MG63 (cell line): ENCODE data around the gene GHR. TPM values are rescaled to one million over a fixed set of nuclear protein-coding genes. Genes with fewer than 3 reads are reported as not detected.
A peak's percentile ranks its signal among the peaks of the same experiment; 100 is the strongest.

ENCODE experiments used
- DNase-seq: peaks from one replicate; pipeline ENCODE4 v3.0.0-alpha.2; 2020
- H3K27me3 ChIP-seq: fragments of 250-450 bp; sonication (Bioruptor Pico); 2 replicates; pipeline ENCODE4 v1.5.1; 2020; ENCODE audit warnings: mild to moderate bottlenecking, moderate library complexity
- H3K36me3 ChIP-seq: fragments of 250-450 bp; sonication (Bioruptor Pico); 2 replicates; pipeline ENCODE4 v1.5.1; 2020; ENCODE audit warnings: mild to moderate bottlenecking, moderate library complexity
- H3K4me3 ChIP-seq: fragments of 250-450 bp; sonication (Bioruptor Pico); 2 replicates; pipeline ENCODE4 v1.5.1; 2020; ENCODE audit warnings: mild to moderate bottlenecking, moderate library complexity
- H3K9me3 ChIP-seq: fragments of 250-450 bp; sonication (Bioruptor Pico); 2 replicates; pipeline ENCODE4 v1.5.1; 2020; ENCODE audit warnings: mild to moderate bottlenecking, moderate library complexity
- total RNA-seq: library from RNA; depleted of rRNA; stranded (reverse); fragments of >200 nt; shearing (Covaris generic); gene quantifications from 2 replicates; pipeline ENCODE4 v1.2.3, GENCODE V29; 2014; ENCODE audit warnings: low replicate concordance; rRNA removed

GHR gene
- 0.95 and 3.4 TPM in 2 replicates for total RNA-seq

DNA sequence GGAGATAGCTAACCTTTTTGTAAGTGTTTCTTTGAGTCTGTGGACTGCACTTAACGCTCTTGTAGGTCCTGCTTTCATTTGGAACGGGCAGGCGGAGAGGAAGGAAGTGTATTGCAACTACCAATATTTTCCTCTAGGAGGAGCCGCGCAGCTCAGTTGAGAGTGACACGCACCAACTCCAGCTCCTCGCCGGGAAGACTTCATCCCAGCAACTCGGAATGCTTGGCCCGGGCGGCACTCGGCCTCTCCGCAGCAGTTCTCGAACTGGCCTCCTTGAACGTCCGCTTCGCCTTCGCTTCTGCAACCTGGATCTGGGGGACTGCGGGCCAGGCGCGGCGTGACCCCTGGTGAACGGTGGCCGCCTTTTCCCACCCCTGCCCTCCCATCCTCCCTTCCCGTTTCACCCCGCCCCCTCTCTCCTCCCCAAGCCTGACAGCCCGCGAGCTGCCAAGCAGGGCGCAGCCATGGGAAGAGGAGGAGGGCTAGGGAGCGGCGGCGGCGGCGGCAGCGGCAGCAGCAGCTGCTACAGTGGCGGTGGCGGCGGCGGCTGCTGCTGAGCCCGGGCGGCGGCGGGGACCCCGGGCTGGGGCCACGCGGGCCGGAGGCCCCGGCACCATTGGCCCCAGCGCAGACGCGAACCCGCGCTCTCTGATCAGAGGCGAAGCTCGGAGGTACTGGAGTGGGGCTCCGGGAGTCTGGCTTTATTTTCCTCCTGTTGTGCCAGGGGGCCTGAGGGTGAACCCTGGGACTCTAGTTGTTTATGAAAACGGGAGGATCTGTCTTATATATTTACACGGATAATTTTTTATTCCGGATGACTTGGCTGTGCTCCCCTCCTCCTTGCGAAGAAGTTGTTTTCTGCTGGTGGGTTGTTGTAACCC, at the start of gene GHR:
Gene GHR (plus strand): TSS at position 155 of the 881 bp plus-strand sequence. CDS start 142,436 bp downstream, outside the sequence.
- H3K27me3 ChIP-seq: 0 out of 2 replicates have a peak, but pooled peaks cover 2% of the 10 kb centered on the region
- no peaks in the 10 kb centered on the region for H3K9me3 ChIP-seq
- no peaks in the 10 kb centered on the region for H3K36me3 ChIP-seq
- peak within 1 kb of the TSS; percentile 58 for H3K4me3 ChIP-seq
- DNase-seq: peak; percentile 85

DNA sequence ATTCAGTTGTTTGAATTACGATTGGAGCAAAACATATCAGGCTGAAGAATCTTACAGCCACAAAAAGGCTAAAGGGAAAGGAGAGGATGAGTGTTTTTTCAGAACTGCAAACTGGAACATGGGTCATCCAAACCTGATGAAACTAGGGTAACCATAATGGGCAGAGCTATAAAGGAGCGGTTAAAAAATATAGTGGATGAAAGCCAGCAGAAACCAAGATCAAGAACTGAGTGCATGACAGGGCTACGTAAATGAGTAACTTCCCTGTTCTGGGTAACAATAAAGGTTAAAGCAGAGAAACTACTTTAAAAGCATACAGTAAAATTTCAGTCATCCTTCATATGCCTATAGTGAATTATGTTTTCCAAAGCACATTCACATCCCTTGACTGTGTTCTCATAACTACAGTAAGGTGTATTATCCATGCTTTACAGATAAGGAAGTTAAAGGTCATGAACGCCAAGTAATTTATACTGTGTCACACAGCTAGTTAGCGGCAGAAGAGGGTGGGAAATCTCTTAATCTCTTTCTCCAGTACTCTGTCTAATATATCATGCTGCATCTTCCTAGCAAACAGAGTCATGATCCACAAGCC, 48.5 kb upstream of the GHR start:
- no peaks in the 10 kb centered on the region for H3K36me3 ChIP-seq
- no peaks in the 10 kb centered on the region for H3K27me3 ChIP-seq
- no peaks in the 10 kb centered on the region for H3K9me3 ChIP-seq
- no peak for DNase-seq
- no peak overlapping the region for H3K4me3 ChIP-seq

GRCh38 chr5:42377496-42377895, 45.7 kb upstream of the GHR start:
- no peak overlapping the region for H3K4me3 ChIP-seq
- no peaks in the 10 kb centered on the region for H3K36me3 ChIP-seq
- no peak for DNase-seq
- no peaks in the 10 kb centered on the region for H3K9me3 ChIP-seq
- H3K27me3 ChIP-seq: no peaks in the 10 kb centered on the region

DNA sequence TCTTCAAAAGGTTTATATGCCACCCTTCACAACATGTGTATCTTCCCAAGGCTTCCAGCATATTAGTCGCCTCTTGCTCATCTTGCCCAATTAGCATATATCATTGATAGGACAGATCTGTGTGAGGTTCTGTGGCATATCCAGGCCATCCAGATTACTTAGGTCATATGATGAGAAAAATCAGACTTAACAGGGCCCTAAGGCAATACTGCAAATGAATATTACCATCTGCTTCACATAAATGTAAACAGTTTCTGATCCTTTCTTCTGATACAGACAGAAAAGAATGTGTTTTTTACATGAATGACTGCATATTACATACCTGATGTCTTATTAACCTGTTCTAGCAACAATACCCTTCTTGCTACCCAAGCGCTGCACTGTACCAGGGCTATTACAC, 41.3 kb upstream of the GHR start:
- Histone ChIP-seq H3K27me3 (no peaks in the 10 kb centered on the region), H3K9me3 (no peaks in the 10 kb centered on the region), H3K4me3 (no peak overlapping the region), H3K36me3 (no peaks in the 10 kb centered on the region)
- DNase-seq: no peak

GRCh38 chr5:42387563-42387962, 35.7 kb upstream of the GHR start:
- Histone ChIP-seq H3K36me3 (no peaks in the 10 kb centered on the region), H3K4me3 (no peak overlapping the region), H3K9me3 (no peaks in the 10 kb centered on the region), H3K27me3 (no peaks in the 10 kb centered on the region)
- DNase-seq: no peak

DNA sequence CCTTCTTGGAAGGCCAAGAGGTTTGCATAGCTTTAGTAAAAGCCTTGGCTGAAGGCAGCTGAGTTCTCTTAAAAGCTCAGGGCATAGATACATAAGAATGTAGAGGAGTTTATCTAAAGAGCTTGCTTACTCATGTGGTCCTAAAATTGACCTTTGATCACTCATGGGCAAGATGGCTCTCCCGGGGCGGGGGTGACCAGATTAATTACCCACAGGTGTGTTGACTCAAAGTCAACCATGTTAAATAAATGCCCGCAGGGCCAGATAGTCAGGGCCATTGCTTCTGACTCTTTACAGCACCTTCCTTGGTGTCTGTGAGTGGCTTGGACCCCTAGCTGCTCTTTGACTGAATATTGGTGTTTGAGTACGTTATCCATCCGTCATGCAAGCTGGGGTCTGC, 33.1 kb upstream of the GHR start:
- DNase-seq: no peak
- H3K9me3 ChIP-seq: 0 out of 2 replicates have a peak, but pooled peaks cover 2% of the 10 kb centered on the region
- H3K4me3 ChIP-seq: no peak overlapping the region
- no peaks in the 10 kb centered on the region for H3K27me3 ChIP-seq
- no peaks in the 10 kb centered on the region for H3K36me3 ChIP-seq

DNA sequence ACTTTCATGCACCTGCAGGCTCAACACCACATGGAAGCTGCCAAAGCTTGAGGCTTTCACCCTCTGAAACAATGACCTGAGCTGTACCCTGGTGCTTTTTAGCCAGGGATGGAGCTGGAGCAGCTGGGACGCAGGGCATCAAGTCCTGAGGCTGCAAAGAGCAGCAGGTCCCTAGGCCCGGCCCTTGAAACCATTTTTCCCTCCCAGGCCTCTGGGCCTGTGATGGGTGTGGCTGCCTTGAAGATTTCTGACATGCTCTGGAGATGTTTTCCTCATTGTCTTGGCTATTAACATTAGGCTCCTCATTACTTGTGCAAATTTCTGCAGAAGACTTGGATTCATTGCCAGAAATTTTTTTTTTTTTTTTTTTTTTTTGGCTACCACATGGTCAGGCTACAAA, 30.3 kb upstream of the GHR start:
- Histone ChIP-seq H3K9me3 (0 out of 2 replicates have a peak, but pooled peaks cover 2% of the 10 kb centered on the region), H3K36me3 (no peaks in the 10 kb centered on the region), H3K27me3 (no peaks in the 10 kb centered on the region), H3K4me3 (no peak overlapping the region)
- DNase-seq: no peak

DNA sequence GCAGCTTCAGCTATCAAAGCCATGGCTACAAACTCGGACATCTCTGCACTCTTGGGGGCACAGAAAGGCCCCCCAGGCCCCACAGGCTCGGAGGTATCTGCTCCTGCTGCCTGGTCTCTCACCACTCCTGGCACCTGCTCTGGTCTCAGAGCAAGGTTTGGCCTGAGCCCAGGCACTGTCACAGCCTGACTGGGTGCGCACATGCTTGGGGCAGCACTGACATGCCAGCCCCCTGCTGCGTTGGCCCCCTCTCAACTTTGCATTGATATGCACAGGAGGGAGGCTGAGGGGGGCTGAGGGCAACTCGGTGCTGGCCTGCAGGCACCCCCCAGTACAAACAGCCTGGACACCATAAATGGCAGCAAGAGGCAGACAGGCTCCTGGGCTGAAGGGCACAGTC, 27.1 kb upstream of the GHR start:
- H3K36me3 ChIP-seq: no peaks in the 10 kb centered on the region
- no peak overlapping the region for H3K4me3 ChIP-seq
- no peak for DNase-seq
- H3K27me3 ChIP-seq: no peaks in the 10 kb centered on the region
- H3K9me3 ChIP-seq: 0 out of 2 replicates have a peak, but pooled peaks cover 2% of the 10 kb centered on the region

DNA sequence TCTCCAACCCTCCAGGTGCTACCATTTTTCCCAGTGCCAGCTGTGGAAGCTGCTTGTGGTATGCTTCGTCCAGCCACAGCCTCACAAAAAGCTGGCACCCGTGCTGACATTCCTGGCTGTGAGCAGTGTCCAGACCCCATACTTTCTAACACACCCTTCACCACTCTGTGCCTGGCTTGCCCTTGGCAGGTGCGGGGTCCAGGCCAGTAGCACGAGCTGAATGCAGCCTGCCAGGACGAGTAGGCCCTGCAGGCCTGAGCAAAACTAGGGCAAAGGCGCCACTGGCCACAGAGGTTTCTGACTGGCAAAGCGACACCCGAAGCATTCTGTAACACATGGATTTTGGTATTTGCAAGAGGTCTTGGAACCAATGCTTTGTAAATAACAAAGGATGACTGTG, 26.0 kb upstream of the GHR start:
- no peak overlapping the region for H3K4me3 ChIP-seq
- no peaks in the 10 kb centered on the region for H3K27me3 ChIP-seq
- 0 out of 2 replicates have a peak, but pooled peaks cover 2% of the 10 kb centered on the region for H3K9me3 ChIP-seq
- DNase-seq: no peak
- H3K36me3 ChIP-seq: no peaks in the 10 kb centered on the region

DNA sequence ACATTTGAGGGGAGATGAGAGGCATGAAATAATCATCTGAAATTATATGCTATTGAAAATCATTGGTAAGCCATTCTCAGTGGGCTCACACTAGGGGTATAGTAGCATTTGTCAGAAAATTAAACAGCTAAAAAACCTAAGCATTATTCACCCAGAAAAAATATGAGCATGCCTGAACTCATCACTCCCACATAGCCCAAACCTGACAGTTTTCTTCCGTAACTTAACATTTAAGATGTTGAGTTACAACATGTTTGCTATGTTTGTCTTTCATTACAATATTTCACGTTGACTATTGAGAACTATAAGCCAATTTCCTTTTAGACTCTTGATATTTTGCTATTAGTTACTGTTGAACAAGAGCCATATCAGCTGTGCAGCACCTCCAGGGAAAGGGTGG, 23.5 kb upstream of the GHR start:
- no peaks in the 10 kb centered on the region for H3K9me3 ChIP-seq
- no peaks in the 10 kb centered on the region for H3K36me3 ChIP-seq
- no peak overlapping the region for H3K4me3 ChIP-seq
- no peak for DNase-seq
- no peaks in the 10 kb centered on the region for H3K27me3 ChIP-seq

DNA sequence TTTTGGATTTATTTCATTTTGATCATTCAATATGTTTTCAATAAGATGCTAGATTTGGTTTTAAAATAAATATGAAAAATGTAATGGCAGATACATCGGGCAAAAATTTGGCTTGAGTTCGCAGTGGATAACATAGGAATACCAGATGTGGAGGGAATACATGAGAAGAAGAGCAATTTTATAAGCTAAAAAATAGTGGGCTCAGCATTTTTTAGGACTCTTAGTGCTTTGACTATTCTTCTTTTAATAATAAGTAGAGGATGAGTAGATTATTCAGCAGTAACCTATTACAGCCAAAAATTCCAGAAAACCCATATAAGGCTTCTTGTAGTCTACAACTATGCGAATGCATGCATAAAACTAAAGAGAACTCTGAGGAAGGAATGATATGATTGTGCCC, 22.8 kb upstream of the GHR start:
- Histone ChIP-seq H3K9me3 (no peaks in the 10 kb centered on the region), H3K36me3 (no peaks in the 10 kb centered on the region), H3K4me3 (no peak overlapping the region), H3K27me3 (no peaks in the 10 kb centered on the region)
- no peak for DNase-seq

DNA sequence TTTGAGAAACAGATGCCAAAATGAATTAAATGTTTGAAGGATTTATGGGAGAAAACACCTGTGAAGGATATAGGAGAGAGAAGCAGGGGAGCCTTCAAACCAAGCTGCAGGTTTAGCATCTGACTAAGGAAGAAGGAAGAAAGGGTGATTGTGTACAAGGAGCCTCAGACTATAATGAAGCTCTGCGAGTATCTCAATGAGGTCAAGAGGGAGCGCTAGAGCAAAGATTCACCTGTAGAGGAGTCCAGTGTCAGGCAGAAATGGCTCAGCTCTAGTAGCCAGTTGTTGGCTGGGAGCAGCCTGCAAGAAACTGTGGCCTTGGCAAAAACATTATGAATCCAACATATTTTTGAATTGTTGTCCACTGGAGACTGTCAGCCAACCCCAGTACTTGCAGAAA, 20.0 kb upstream of the GHR start:
- DNase-seq: no peak
- no peak overlapping the region for H3K4me3 ChIP-seq
- H3K27me3 ChIP-seq: no peaks in the 10 kb centered on the region; the same call in 1 of the 2 replicates
- no peaks in the 10 kb centered on the region for H3K9me3 ChIP-seq
- no peaks in the 10 kb centered on the region for H3K36me3 ChIP-seq

DNA sequence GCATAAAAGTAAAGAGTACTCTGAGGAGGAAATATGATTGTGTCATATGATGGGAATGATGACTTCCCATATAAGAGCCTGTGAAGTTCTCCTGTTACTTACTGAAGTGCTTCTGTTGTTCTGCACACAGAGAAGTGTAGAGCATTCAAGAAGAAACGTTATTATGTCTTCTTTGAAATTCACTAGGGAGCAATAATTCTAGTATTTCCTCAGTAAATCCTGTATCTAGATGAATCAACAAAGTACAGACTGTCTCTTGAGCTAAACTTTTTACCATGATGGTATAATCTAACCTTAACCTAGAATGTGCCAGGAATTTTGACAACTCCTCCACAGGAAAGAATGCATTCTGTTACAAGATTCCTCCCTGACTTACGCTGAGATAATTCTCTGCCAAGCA, 18.9 kb upstream of the GHR start:
- no peak for DNase-seq
- H3K36me3 ChIP-seq: no peaks in the 10 kb centered on the region
- no peak overlapping the region for H3K4me3 ChIP-seq
- H3K27me3 ChIP-seq: no peaks in the 10 kb centered on the region; the same call in 1 of the 2 replicates
- no peaks in the 10 kb centered on the region for H3K9me3 ChIP-seq

- H3K36me3 ChIP-seq: no peaks in the 10 kb centered on the region
- DNase-seq: no peak
- H3K27me3 ChIP-seq: no peaks in the 10 kb centered on the region
- no peak overlapping the region for H3K4me3 ChIP-seq
- no peaks in the 10 kb centered on the region for H3K9me3 ChIP-seq
Measured at GRCh38 chr5:42419294-42419693, 3.9 kb upstream of the GHR start.

DNA sequence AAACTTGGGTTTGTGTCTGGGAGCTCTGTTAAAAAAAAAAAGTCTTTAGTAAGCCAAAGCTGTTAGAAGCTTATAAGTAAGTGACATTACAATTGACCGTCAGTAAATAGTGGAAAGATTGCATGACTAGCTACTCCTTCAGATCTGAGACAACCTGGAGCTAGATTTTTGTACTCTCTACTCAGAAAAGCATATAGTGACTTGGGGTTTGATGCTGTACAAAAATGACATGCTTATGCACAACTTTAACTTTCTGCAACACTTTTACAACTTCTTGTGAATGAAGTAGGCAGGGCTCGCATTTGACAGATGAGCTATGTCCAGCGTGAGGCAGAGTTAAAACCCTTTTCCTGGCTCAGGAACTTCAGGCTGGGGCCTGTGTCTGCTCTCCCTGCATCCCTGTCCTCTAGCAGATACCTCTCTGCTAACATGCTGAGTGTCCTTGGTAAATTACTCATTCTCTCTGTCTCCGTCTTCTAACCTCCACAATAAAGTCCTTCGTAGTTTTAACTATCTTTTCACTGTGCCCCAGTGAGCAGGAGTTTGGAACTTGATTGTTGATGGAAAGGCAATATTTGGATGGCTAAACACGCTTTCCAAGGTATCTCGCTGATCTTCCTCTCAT, 471 bp upstream of the GHR start:
- no peaks in the 10 kb centered on the region for H3K36me3 ChIP-seq
- H3K9me3 ChIP-seq: no peaks in the 10 kb centered on the region
- no peak for DNase-seq
- peak overlapping the region; percentile 58 for H3K4me3 ChIP-seq
- 0 out of 2 replicates have a peak, but pooled peaks cover 2% of the 10 kb centered on the region for H3K27me3 ChIP-seq

DNA sequence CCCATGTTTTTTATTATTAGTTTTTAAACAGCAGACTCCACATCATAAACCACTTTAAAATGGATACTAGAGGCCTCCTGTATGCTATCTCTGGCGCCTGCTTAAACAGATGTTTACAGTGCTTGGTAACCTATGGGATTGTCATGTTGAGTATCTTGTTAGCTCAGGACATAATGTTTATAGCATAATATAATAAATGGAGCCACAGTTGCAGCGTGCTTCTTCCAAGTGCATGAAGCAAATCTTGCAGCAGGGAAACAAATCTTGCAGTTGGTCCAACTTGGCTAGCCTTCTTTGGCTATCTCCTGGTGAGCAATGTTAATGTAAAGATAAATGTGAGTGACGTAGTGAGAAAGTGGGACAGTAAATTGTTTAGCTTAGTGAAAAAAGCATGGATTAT, 2.8 kb downstream of the GHR start:
- 0 out of 2 replicates have a peak, but pooled peaks cover 2% of the 10 kb centered on the region for H3K27me3 ChIP-seq
- no peak for DNase-seq
- H3K4me3 ChIP-seq: no peak overlapping the region
- H3K36me3 ChIP-seq: no peaks in the 10 kb centered on the region
- H3K9me3 ChIP-seq: no peaks in the 10 kb centered on the region

DNA sequence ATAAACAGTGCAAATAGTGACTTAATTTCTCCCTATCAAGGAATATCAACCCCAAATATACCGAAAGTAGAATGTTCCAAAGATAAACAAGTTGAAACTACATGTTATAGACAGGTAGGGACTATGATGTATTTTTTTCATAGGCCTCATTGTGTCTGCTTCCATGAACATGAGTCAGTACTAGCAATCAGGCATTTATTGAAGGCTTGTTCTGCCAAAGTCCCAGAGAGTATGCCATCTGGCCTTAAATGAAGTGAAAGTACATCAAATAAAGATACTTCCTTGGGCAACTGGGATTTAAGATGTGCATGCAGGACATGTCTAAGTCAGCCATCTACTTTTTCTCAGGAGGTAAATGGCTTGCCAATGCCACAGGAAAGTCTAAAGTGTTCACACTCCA, 6.5 kb downstream of the GHR start:
- H3K9me3 ChIP-seq: no peaks in the 10 kb centered on the region
- 0 out of 2 replicates have a peak, but pooled peaks cover 2% of the 10 kb centered on the region for H3K27me3 ChIP-seq
- H3K4me3 ChIP-seq: no peak overlapping the region
- no peak for DNase-seq
- no peaks in the 10 kb centered on the region for H3K36me3 ChIP-seq
